ENCODE data around the gene SAG.

Gene SAG

GRCh38 chr2:233359823-233360222 is 52.2 kb downstream of the SAG start:
- no peak for DNase-seq (ENCODE audit: extremely low read depth, insufficient read length)
- H3K36me3 ChIP-seq (ENCODE audit: control insufficient read depth, insufficient read depth, low read length) = no peaks in the 10 kb centered on the region; the same call in 1 of the 2 replicates
- TF ChIP-seq CTCF (IDR thresholded peaks at IDR 0.05; ENCODE audit: insufficient read depth, low read length, poor library complexity, severe bottlenecking) = no peak
- H3K4me3 ChIP-seq (replicated peaks; ENCODE audit: low read depth, low read length) = no peak overlapping the region
- H3K27me3 ChIP-seq (replicated peaks; ENCODE audit: control insufficient read depth, insufficient read depth, low read length) = no peaks in the 10 kb centered on the region

GRCh38 chr2:233360771-233361176 is 53.2 kb downstream of the SAG start:
- TF ChIP-seq CTCF (IDR thresholded peaks at IDR 0.05; ENCODE audit: insufficient read depth, low read length, poor library complexity, severe bottlenecking) = no peak
- Histone ChIP-seq H3K36me3 (ENCODE audit: control insufficient read depth, insufficient read depth, low read length) (no peaks in the 10 kb centered on the region; the same call in 1 of the 2 replicates), H3K4me3 (replicated peaks; ENCODE audit: low read depth, low read length) (no peak overlapping the region), H3K27me3 (replicated peaks; ENCODE audit: control insufficient read depth, insufficient read depth, low read length) (no peaks in the 10 kb centered on the region)
- no peak for DNase-seq (ENCODE audit: extremely low read depth, insufficient read length)

GRCh38 chr2:233361297-233361696 is 53.7 kb downstream of the SAG start:
- Histone ChIP-seq H3K36me3 (ENCODE audit: control insufficient read depth, insufficient read depth, low read length) (no peaks in the 10 kb centered on the region; the same call in 1 of the 2 replicates), H3K4me3 (replicated peaks; ENCODE audit: low read depth, low read length) (no peak overlapping the region), H3K27me3 (replicated peaks; ENCODE audit: control insufficient read depth, insufficient read depth, low read length) (no peaks in the 10 kb centered on the region)
- no peak for TF ChIP-seq CTCF (IDR thresholded peaks at IDR 0.05; ENCODE audit: insufficient read depth, low read length, poor library complexity, severe bottlenecking)
- DNase-seq (ENCODE audit: extremely low read depth, insufficient read length) = no peak

GRCh38 chr2:233362742-233363141 is 55.1 kb downstream of the SAG start:
- Histone ChIP-seq H3K27me3 (replicated peaks; ENCODE audit: control insufficient read depth, insufficient read depth, low read length) (no peaks in the 10 kb centered on the region), H3K4me3 (replicated peaks; ENCODE audit: low read depth, low read length) (no peak overlapping the region), H3K36me3 (ENCODE audit: control insufficient read depth, insufficient read depth, low read length) (no peaks in the 10 kb centered on the region; the same call in 1 of the 2 replicates)
- no peak for DNase-seq (ENCODE audit: extremely low read depth, insufficient read length)
- no peak for TF ChIP-seq CTCF (IDR thresholded peaks at IDR 0.05; ENCODE audit: insufficient read depth, low read length, poor library complexity, severe bottlenecking)

- no peaks in the 10 kb centered on the region for H3K27me3 ChIP-seq (replicated peaks; ENCODE audit: control insufficient read depth, insufficient read depth, low read length)
- H3K4me3 ChIP-seq (replicated peaks; ENCODE audit: low read depth, low read length) = no peak overlapping the region
- no peaks in the 10 kb centered on the region; the same call in 1 of the 2 replicates for H3K36me3 ChIP-seq (ENCODE audit: control insufficient read depth, insufficient read depth, low read length)
- no peak for TF ChIP-seq CTCF (IDR thresholded peaks at IDR 0.05; ENCODE audit: insufficient read depth, low read length, poor library complexity, severe bottlenecking)
- DNase-seq (ENCODE audit: extremely low read depth, insufficient read length) = peak; percentile 64
Observed at GRCh38 chr2:233363744-233364235, 56.2 kb downstream of the SAG start.

All from GM06990 (cell line).